HG02678 (cell line): Measurements from ENCODE around the gene NUFIP1.
"Not testable (repeated sequence)": the region's sequence is repeated elsewhere in the genome, so short reads cannot be mapped to it uniquely, and the experiment has no call there.

Experiments used
- ATAC-seq: cut with Tn5 transposase; IDR thresholded peaks from one replicate; pipeline ENCODE4 v1.9.1; 2021; ENCODE audit warnings: mild to moderate bottlenecking, moderate library complexity; ENCODE audit not compliant: unreplicated experiment

Gene NUFIP1

DNA sequence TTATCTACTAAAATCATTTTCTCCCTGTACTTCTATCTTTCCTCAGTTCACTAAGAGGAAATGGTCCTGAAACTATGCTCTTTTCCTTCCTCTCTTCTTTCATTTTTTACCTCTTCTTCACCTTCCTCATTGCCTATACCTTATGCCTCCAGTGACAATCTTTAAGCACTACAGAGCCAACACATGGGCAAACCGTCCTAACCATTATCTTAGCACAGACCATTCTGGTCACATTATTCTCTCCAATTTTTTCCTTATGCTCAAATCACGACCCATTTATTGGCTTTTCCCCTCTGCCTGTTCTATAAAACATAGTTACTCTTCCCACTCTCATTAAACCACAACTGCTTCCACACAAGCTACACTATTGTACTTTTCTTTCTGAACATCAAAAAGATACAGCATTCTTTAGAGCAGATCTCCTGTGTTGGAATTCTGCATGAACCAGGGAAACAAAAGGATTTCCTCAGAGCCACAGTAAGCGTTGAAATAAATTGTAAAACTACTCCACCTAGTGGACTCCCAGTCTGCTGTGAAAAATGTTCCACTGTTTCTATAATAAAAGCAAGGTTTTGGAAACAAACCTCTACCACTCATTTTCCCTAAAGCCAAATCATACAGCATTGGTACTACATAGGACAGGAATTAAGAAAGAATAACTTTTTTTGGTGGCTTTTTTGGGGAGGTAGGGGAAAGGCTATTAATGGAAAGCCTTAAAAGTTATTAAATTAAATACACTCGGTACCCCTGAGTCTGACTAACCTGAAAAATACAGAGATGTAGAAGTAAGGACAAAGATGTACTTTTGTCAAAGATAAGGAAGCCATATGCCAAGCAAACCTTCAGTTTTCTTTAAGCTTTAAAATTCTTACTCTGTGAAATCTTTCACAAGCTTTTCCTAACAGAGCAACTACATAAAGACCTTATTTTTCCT is 19.5 kb downstream of the NUFIP1 start:
- ATAC-seq = no peak

DNA sequence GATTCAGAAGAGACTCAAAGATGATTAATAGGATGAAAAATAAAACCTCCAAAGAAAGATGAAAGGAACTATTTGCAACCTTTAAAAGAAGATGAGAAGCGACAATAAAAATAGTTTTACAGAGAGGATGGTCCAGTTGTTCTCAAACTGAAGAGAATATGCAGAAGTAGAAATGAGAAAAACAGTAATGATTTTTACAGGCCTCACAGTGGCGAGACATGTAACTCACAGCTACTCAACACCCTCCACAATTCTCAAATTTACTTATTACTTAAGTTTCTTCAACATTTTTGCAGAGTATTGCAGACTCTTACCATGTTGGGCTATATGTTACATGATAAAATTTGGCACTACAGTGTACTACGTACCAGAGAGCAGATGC is 20.8 kb downstream of the NUFIP1 start:
- no peak for ATAC-seq

DNA sequence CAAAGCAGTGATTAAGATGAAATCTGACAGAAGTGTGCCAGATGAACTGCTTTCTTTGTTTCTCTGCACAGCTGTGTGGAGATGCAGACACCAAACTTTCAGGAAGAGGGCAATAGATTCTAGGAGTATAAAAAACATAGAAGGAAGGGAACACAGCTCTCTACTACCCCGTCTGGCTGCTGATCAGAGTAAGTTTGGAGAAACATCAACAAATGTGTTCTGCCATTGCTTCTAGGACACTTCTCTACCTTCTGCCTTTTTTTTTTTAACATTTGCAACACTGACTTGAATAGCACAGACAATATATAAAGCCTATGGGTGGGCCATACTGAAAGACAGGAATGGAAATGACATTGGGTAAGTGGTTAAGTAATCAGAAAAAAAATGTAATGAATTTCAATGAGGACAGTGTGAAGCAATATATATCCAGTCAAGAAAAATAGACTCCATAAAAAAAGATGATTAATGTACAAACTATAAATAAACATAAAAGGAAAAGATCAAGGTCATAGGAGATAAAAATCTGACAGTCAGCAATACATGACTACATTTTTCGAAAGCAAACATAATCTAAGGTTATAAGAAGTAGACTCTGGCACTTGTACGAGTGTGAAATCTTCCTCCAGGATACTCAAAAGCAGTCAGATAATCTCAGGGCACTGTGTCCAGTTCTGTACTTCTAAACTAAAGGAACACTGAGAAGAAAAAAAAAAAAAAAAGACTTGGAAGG is 21.4 kb downstream of the NUFIP1 start:
- no peak for ATAC-seq

DNA sequence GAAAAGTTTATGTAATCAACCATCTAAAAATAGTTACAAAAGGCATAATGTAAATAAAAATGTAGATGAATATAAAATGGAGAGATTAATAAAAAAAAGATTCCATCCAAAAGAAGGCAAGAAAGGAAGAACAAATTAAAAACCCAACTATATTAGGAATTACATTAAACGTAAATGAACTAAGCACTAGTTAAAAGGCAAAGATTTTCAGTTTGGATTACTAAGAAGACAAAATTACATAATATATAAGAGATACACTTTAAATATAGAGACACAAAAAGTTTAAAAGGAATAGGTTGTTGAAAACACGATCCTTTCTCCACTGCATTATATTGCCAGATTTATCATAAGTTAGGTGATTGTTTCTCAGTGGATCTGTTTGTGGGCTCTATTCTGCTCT is 27.3 kb downstream of the NUFIP1 start:
- ATAC-seq = no peak

DNA sequence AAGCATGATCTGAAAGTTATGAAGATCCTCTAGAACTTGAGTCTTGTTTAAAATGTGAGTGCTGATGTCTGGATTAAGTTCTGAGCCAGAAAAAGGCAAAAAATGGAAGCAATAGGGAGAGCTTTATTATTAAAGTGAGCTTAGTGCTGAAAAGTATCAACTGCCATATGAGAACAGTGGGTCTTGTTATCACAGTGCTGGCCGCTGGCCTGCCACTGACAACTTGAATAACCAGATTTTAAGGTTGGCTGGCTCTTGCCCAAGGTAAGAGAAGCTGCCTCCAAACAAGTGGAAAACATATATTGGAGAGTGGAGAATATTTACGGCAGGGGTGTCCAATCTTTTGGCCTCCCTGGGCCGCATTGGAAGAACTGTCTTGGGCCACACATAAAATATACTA is 33.9 kb downstream of the NUFIP1 start:
- ATAC-seq = no peak

DNA sequence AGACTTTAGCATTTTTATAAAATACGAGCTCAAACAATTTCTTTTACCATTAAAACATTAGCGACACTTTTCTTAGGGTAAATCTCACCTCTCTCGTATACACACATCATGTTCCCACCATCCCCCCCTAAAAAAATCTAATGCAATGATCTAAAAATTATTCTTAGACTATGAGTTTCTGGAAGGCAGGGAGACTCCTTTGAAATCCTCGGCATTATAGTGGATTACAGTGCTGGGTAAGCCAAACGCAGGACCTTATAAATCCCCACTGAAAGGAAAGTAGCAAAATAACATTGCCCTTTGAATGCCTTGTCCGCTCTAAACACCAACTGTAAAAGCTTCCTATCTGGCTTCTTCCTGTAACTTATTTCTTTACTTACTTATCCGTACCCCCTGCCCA is 35.0 kb downstream of the NUFIP1 start:
- no peak for ATAC-seq

DNA sequence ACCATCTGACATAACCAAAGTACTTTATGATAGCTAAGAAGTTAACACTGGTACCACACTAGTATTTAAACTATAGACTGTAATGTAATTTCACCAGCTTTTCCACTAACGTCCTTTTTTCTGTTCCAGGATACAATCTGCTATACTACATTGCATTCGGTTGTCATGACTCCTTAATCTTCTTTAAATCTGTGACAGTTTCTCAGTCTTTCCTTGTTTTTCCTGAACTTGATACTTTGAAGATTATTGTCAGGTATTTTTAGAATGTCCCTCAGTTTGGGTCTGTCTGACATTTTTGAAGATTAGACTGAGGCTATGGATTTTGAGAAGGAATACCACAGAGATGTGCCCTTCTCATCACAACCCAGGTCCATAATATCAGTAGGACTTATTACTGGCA is 36.6 kb downstream of the NUFIP1 start:
- no peak for ATAC-seq

DNA sequence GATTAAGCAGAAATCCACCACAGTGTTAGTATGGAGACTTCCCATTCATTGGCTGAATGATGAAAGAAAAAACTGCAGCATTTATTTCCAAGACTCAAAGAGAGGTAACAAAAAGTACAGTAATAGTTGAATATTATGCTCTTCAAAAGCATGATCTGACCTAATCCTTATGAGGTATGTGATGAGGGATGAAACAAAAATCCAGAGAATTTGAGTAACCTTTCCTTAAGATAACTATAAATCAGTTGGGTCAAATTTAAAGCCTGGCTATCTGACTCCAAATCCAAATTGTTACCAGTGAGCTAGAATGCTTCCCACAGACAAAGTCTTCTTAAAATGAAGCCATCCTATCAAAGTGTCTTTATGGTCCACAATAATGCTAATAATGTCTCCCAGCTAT is 38.1 kb downstream of the NUFIP1 start:
- no peak for ATAC-seq

DNA sequence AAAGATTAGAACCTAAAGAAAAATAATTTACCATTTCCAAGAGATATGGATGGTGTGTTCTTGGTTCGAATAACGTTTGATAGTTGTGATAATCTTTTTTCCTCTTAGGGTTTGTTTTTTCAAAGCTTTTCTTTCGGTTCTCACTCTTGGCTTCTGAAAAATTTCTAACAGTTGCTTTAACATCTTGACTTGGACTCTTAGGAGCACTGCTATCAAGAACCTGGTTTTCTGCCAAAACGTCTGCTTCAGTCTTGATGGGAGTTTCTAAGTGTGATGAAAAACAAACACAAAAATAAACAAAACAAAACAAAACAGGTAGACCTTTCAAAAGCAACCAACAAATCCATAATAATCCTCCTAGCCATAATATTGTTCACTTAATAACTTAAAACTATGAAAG is 45.9 kb downstream of the NUFIP1 start:
- ATAC-seq = not testable (repeated sequence)

DNA sequence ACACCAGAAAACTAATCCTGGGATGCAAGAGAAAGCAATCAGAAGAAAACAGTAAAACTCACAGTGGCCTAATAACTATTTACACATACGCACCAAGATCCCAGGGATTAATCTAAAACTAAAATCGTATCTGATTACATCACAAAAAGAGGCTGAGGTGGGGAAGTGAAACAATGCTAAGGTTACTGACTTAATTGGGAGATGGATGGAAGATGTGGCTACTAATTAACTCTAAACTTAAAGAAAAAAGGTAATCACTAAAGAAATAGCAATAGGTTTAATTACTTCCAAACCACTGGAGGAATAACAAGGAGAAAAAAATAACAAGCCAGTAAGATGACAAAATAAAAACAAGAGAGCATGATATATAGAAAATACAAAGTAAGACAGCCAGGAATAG is 50.4 kb downstream of the NUFIP1 start:
- ATAC-seq = no peak

DNA sequence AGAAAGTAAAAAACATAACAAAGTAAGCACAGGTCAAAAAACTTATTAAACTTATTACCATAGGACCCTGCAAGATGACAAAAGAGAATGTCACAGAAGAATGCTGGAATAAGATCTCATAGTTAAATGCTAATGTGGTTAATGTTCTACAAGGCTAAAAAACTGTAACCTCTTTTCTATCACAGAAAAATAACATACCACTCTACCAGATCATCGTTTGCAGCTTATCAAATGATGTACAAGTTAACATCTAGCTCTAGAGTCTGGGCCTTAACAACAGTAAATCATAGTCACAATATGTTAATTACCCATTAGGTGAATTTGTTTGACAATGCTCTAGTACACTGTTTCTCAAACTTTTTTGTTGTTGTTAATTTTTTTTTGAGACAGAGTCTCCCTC is 53.0 kb downstream of the NUFIP1 start:
- no peak for ATAC-seq

DNA sequence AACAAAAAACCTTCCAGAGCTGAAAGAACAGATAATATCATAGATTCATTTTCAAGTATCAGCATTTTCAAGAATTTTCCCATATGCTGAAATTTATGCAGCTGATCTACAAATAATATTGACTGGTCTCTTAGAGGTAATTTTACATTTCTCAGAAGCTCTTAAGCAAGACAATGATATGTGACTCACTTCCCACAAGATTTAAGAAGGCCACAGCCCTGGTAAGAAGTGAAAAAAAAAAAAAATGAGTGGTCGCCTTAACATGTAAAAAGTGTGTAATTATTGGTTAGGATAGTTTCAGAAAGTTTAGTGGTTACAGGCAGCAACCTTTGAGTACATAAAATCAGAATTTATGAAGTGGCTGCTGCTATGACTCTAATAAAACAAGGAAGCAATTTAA is 54.5 kb downstream of the NUFIP1 start:
- no peak for ATAC-seq

DNA sequence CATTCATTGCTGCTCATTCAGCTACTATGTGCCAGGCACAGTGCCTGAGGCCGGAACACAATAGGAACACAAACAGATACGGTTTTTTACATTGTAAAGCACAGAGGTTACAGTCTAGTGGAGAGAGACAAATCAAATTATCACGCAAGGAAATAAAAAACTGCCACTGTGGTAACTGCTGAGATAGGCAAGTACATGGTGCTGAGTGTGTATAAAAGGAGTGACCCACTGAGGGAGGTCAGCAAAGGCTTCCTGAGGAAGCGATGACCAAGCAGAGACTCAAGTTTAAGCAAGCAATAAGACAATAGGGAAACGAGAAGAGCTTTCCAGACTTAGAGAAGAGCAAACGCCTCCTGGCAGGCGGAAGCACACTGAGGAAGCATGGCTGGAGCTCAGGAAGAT is 56.4 kb downstream of the NUFIP1 start:
- no peak for ATAC-seq

DNA sequence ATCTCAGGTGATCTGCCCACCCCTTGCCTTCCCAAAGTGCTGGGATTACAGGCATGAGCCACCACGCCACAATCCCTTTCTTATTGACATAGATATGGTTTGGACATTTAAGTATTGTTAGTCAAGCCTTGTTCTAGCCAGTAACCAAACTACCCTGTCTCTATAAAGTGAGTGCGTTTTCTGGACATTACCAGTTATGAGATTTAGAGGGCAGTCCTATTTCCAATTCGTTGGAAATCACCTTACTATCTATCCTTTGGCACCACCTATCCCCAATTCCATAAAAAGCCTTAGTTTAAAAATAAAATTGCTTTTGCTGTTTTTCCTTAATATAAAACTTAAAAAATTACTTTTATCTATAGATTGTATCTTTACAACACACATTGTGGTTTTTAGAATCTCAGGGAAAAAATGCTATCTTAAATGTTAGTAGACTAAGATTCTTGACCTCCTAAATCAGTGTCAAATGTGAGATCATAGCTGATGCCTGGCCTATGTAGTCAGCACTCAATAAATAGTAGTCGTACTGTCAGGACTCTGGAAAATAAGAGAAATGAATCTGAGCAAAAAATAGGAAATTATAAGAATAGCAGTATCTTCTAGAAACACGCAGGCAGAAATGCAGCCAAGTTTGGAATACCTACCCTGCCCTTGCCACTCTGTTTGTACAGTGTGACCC is 57.0 kb downstream of the NUFIP1 start:
- ATAC-seq = no peak

DNA sequence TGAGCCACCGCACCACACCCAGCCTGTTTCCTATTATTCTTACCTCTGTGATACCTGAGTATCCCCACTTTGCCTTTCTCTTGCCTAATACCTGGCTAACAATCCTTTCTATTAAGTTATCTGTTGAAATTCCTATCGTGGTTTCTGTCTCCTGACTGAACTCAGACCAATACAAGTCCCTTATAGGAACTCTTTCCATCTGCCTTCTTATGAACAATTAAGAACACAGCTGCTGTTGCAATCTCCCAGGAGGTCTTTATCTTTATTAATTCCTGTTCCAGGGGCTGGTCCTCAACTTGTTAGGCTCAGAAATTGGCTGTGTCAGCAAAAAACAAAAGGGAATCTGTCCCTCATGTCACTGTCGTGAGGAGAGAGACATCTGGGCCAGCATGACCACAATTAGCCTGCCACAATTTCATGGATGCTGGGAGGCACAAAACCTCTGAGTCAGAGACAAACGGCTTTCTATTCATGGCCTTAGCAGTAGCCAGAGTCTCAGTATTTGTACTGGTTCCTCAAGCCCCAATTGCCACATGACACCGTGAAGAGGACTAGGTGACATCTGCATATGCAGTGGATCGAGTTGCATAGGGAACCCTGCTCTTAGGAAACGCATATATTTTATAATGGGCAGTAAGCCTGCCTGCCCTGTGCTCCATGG is 58.2 kb downstream of the NUFIP1 start:
- ATAC-seq = no peak

DNA sequence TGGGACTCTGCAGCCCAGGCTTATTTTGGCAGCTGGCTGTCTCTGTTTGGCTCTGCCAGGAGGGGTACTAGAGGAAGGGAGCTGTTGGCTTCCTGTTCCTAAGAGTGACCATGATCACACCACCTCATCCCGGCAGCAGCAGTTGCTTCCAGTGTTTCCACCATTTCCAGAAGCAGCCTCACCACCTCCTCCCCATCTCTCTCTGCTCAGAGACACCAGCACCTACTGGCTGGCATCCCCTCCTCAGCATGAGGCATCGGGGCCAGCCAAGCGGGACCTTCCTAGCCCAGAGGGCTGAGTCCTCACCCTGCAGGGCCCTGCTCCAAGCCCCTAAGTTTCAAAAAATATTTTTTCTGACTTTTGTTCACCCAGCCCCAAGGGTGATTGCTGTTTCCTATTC is 59.0 kb downstream of the NUFIP1 start:
- no peak for ATAC-seq

DNA sequence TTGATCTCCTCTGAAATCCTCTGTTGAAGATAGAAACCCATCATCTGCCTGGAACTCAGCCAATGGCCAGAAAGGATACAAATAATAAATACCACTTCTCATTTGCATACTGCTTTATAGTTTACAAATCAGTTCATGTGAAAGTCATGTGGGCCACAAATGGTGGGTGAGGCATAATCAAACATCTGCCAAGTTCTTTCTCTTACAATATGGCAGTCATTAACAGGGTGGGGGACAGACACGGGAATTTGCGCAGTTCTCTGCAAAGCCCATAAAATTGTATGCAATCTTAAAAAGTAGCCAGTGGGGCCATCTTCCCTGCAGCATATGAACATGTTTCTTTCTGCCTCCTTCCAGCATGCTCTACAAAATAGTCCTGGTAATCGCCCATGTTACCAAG is 59.6 kb downstream of the NUFIP1 start:
- no peak for ATAC-seq

DNA sequence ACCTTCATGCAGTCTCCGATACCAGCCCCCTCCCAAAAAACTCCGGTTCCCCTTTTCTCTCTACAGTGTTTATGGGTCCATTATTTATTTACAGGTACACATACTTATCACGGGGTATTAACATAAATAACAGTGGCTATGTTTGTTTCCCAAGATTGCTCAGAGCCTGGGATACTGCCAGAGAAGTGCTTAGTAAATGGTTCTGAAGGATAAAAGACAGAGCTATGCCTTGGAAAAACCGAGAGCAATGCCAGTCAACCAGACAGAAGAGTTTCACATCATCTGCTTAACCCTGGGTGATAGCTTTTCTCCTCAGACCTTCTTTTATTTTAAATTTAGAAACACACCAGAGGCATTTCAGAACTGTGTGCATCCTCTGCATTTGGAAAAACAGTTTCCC is 61.3 kb downstream of the NUFIP1 start:
- ATAC-seq = no peak

DNA sequence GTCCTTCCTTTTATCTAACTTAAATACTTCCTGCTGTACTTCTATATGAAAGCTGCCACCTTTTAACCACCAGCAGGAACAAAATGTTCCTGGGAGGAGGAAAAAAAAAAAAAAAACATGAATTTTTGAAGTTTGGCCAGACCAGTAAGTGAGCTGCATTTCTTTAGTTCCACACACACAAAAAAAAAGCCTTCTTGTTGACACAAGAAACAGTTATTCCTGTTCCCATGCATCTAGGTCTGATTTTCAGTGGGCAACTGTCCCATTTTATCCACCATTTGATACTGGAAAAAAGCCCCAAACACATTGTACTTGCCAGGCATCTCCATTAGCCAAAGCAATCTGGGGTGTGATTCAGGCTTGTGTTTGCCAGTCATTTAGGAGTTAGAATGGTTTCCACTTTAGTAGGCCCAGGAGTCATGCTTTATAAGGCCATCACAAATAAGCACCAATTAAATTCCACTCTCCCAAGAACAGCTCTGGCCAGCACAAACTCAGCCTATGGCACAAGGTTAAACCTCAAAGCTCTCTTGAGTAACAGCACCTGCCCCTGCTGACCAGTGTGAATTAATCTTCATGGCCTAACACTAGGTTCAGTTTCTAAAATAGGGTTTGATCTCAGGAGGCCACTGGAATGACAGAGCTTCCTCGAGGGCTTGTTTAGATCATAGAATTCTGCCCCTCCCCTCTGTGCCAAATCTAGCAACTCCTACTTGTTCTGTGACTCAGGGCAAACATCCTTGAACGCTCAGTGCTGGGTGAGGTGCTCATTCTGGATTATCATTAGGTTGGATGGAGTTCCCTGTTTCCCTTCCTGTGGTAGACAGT is 67.1 kb downstream of the NUFIP1 start:
- no peak for ATAC-seq

DNA sequence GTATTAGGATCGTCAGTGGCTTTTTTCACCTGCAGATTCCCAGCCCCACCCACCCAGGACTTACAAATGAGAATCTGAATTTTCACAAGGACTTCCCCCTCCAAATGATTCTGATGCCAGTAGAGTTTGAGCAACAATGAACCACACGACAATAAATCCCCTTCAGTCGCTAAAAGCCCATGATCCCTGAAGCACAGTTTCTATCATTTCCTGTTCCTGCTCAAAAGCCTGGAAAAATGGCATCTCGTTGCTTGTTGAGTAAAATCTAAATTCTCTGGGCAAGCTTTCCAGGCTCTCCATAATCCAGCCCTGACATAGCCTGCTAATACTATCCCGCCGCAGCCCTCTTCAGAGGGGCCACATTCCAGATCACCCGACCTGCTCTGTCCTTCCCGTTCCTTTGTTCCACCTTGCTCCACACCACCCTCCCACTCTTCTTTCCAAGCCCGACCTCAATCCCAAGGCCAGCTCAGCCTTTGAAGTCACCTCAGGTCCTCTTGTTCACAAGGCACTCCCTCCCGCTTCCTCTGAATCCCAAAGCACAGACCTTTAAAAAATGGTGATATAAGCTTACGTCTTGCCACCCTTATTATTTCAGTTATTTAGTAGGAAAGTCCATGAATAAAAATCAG is 67.9 kb downstream of the NUFIP1 start:
- ATAC-seq = no peak
